ENCODE results near the gene AMIGO2.
"Not testable (repeated sequence)": the region's sequence is repeated elsewhere in the genome, so short reads cannot be mapped to it uniquely, and the experiment has no call there.

AMIGO2 gene

GRCh38 chr12:47079468-47079980 is at the start of gene AMIGO2, which contains the start of gene PCED1B:
TSS of gene AMIGO2 (minus strand) at chr12:47079959. CDS start at chr12:47079002, 957 bp downstream.
TSS of gene PCED1B (plus strand) at chr12:47079621. CDS start at chr12:47235064, 155,443 bp downstream.
- DNase-seq: peak; percentile 65 to 68

- DNase-seq: no peak
Measured at GRCh38 chr12:47126246-47126645, 46.5 kb upstream of the AMIGO2 start.

- no peak for DNase-seq
Measured at GRCh38 chr12:47124451-47124850, 44.7 kb upstream of the AMIGO2 start.

- no peak for DNase-seq
Measured at GRCh38 chr12:47123730-47124129, 44.0 kb upstream of the AMIGO2 start.

- no peak for DNase-seq
Measured at GRCh38 chr12:47122602-47123001, 42.8 kb upstream of the AMIGO2 start.

- DNase-seq: no peak
Measured at GRCh38 chr12:47121146-47121545, 41.4 kb upstream of the AMIGO2 start.

- no peak for DNase-seq
Measured at GRCh38 chr12:47120736-47121135, 41.0 kb upstream of the AMIGO2 start.

GRCh38 chr12:47117305-47117704 is 37.5 kb upstream of the AMIGO2 start:
- DNase-seq: not testable (repeated sequence)

GRCh38 chr12:47114481-47114892 is 34.7 kb upstream of the AMIGO2 start:
- no peak for DNase-seq

- DNase-seq: no peak
Measured at GRCh38 chr12:47112679-47113078, 32.9 kb upstream of the AMIGO2 start.

- DNase-seq: no peak
Measured at GRCh38 chr12:47111854-47112253, 32.1 kb upstream of the AMIGO2 start.

GRCh38 chr12:47111392-47111778 is 31.6 kb upstream of the AMIGO2 start:
- DNase-seq: no peak

- DNase-seq: no peak
Measured at GRCh38 chr12:47110718-47111391, 31.1 kb upstream of the AMIGO2 start.

GRCh38 chr12:47110011-47110541 is 30.3 kb upstream of the AMIGO2 start:
- DNase-seq: no peak

- no peak for DNase-seq
Measured at GRCh38 chr12:47107926-47108325, 28.2 kb upstream of the AMIGO2 start.

GRCh38 chr12:47107446-47107845 is 27.7 kb upstream of the AMIGO2 start:
- no peak for DNase-seq

- no peak for DNase-seq
Measured at GRCh38 chr12:47105914-47106674, 26.3 kb upstream of the AMIGO2 start.

- no peak for DNase-seq
Measured at GRCh38 chr12:47102845-47103651, 23.3 kb upstream of the AMIGO2 start.

GRCh38 chr12:47102406-47102805 is 22.6 kb upstream of the AMIGO2 start:
- no peak for DNase-seq

- no peak for DNase-seq
Measured at GRCh38 chr12:47100160-47100559, 20.4 kb upstream of the AMIGO2 start.

- DNase-seq: no peak
Measured at GRCh38 chr12:47099610-47100009, 19.9 kb upstream of the AMIGO2 start.

GRCh38 chr12:47098099-47098498 is 18.3 kb upstream of the AMIGO2 start:
- DNase-seq: no peak
